ENCODE data around the gene CAMSAP2.
A peak's percentile ranks its signal among the peaks of the same experiment; 100 is the strongest.

CAMSAP2 gene

DNA sequence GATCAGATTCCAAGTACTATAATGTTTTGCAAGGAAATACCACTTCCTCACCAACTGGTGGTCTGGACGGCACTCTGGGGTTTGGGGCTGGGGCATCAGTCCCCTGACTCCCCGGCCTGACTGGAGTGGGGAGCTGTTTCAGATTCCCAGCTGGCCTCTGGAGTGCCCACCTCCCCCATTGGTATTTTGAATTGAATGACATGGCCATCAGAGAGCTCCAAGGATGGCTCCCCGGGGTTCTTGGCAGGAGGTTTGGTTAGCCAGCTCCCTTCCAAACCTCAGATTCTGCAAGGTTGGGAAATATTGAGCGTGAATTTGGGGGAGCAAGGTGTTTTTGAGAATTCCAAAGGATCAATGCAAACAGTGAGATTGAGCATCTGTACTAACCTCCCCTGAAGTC is 153.9 kb downstream of the CAMSAP2 start:
- TF ChIP-seq, protein P1, sequence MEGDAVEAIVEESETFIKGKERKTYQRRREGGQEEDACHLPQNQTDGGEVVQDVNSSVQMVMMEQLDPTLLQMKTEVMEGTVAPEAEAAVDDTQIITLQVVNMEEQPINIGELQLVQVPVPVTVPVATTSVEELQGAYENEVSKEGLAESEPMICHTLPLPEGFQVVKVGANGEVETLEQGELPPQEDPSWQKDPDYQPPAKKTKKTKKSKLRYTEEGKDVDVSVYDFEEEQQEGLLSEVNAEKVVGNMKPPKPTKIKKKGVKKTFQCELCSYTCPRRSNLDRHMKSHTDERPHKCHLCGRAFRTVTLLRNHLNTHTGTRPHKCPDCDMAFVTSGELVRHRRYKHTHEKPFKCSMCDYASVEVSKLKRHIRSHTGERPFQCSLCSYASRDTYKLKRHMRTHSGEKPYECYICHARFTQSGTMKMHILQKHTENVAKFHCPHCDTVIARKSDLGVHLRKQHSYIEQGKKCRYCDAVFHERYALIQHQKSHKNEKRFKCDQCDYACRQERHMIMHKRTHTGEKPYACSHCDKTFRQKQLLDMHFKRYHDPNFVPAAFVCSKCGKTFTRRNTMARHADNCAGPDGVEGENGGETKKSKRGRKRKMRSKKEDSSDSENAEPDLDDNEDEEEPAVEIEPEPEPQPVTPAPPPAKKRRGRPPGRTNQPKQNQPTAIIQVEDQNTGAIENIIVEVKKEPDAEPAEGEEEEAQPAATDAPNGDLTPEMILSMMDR (IDR thresholded peaks at IDR 0.05; ENCODE audit: borderline replicate concordance, insufficient read depth, low read depth, low read length), result no peak

GRCh38 chr1:200892958-200893357 is 154.3 kb downstream of the CAMSAP2 start:
- peak overlapping the region; percentile 93 for H3K4me3 ChIP-seq (ENCODE audit: low read depth, low read length)
- TF ChIP-seq, protein P1 (IDR thresholded peaks at IDR 0.05; ENCODE audit: borderline replicate concordance, insufficient read depth, low read depth, low read length), result no peak

More for the DNA sequence above, 153.9 kb downstream of the CAMSAP2 start:
- H3K4me3 ChIP-seq (ENCODE audit: low read depth, low read length), result peak overlapping the region; percentile 93

DNA sequence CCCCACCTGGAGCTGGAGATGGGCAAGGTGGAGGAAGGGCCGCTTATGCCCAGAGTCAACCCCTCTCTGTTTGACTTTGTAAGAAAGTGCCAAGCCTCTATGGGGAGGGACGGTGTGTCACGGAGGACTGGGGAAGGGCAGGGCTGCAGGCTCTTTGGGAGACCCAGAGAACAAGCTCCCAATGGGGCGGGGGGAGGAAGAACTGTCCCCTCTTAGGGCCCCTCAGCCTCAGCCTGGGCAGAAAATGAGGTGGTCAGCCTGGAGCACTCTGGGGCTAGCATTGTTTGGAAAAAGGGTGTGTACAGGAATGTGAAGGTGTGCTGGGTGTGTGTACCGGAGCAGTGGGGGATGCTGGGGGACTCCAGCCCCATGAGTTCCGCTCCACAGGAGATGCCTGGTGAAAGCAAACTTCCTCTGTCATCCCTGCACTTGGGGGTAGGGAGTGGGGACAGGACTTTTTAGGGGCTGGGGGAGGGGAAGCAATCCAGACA is 154.8 kb downstream of the CAMSAP2 start:
- TF ChIP-seq, protein P1 (IDR thresholded peaks at IDR 0.05; ENCODE audit: borderline replicate concordance, insufficient read depth, low read depth, low read length), result no peak
- H3K4me3 ChIP-seq (ENCODE audit: low read depth, low read length), result no peak overlapping the region

DNA sequence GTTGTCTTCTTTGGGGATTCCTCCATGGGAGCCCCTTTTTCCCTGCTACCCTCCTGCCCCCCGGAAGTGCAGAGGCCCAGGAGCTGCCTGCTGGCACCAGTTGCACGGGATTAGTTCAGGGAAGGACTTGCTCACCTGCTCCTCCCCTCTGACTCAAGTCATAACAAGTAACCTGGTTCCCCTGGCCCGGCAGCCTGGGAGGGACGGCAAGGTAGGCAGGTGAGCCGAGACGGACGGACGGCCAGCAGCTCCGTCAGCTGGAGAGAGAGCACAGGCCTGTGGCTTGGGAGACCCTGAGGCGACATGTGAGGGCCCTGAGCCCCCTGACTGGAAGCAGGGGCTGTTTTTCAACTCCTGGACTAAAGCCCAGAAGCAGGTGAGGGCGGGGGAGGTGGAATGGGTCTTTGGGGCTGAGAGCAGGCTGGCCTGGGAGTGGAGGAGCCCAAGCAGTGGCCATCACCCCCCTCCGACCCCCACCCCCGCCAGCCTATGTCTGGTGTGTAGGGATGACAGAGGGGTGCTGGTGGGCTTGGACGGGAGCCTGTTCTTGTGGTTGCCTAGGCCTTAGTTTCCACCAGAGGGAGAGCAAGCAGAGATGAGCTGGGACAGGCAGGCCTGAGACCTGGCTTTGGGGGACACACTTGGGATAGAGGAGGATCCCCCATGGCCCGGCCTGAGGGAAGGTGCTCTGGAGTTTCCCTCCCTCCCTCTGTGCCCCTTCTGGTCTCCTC is 156.2 kb downstream of the CAMSAP2 start, which contains the start of gene INAVA:
TSS of gene INAVA (plus strand) at position 189 of the 731 bp plus-strand sequence. CDS start 3,501 bp downstream, outside the sequence.
- TF ChIP-seq, protein P1 (IDR thresholded peaks at IDR 0.05; ENCODE audit: borderline replicate concordance, insufficient read depth, low read depth, low read length), result 0 out of 2 replicates have a peak, but pooled peaks have one; percentile 3
- no peak within 1 kb of the TSS for H3K4me3 ChIP-seq (ENCODE audit: low read depth, low read length)

DNA sequence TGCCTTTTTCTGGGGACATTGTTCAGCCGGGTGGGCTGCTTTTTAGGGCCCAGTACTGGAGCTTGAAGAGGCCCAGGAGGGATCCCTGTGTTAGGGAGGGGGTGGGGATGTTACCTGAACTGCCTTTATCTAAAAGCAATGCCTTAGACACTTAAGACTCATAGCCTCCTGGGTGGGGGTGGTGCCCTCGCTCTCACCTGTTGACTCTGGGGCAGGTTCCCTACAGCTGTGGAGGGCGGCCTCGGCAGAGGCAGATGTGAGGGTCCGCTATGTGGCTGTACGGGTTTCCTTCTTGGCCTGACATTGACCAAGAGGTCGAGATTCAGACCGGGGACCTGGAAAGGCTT is 156.7 kb downstream of the CAMSAP2 start:
- TF ChIP-seq, protein P1 (IDR thresholded peaks at IDR 0.05; ENCODE audit: borderline replicate concordance, insufficient read depth, low read depth, low read length), result no peak
- no peak overlapping the region for H3K4me3 ChIP-seq (ENCODE audit: low read depth, low read length)

GRCh38 chr1:200895801-200896530 is 157.3 kb downstream of the CAMSAP2 start:
- no peak overlapping the region for H3K4me3 ChIP-seq (ENCODE audit: low read depth, low read length)
- TF ChIP-seq, protein P1 (IDR thresholded peaks at IDR 0.05; ENCODE audit: borderline replicate concordance, insufficient read depth, low read depth, low read length), result no peak

Data from GM12875 (cell line).